Stimulated activated CD4-positive, alpha-beta T cell treated with anti-CD3 and anti-CD28 coated beads, Interleukin-4, amount 100 ng/mL, for 48 hours (primary cell): ENCODE results near the gene TMEM19.

ENCODE experiments used
- DNase-seq, 2 donors: peaks; one replicate each; pipeline ENCODE4 v3.0.0-alpha.2; 2020; ENCODE audit warnings: low read depth in 2 of 2

TMEM19 gene

GRCh38 chr12:71718611-71719010 lies 32.7 kb downstream of the TMEM19 start:
- DNase-seq: no peak

DNA sequence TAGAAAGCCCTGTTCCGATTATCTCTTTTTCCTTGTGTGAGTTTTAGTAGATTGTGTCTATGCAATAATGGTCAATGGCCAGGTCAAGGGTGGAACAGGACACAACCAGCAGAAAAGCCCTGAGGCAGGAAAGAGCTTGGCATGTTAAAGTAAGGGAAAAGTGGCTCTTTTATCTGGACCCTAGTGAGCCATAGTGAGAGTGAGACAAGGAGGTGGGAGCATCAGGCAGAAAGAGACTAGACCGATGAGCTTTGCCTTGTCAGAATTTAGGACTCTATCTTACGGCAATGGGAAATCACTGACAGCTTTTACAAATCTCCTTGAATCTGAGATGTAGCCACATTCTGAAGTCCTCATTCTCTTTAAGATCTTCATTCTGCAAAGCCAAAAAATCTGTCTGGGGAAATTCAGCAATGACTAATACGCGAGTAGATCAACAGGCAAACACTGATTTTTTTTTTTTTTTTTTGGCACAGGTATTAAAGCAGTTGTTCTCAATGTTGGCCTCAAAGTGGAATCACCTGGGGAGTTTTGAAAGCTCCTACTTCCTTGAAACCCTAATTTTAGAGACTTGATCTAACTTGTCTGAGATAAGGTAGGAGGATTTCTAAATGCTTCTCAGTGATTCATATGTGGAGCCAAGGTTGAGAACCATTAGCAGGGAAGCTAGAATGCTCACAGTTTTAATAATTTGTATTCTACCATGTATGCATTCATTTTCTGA lies 33.9 kb downstream of the TMEM19 start:
- DNase-seq: no peak

DNA sequence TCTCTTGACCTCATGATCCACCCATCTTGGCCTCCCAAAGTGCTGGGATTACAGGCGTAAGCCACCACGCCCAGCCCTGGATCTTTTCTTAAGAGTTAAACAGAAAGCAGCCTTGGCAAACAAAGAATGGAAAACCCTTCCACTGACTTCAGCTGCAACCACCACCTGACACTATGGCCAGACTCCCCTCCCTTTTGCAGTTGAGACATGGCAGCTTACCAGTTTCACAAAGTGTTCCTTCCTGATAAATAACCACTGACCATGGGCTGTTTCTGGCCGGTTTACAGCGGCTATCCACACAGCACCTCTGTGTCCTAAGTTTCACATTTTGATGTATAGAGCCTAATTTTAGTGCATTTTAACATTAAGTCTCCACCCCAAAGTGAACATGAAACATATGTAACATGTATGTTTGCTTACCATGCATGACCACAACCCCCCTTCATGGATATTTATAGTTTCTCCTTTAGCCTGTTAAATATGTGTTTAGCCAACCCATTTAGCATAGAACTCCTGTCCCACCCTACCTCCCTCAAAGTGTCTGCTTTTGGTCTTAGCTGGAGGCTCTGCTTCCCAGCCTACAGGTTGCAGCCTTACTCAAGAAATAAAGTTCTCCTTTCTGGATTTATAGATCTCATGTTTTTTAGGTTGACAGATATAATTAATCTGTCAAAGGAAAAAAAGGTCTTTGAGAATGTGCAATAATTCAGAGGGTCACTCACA lies 36.1 kb downstream of the TMEM19 start:
- no peak for DNase-seq

GRCh38 chr12:71725011-71725410 lies 39.1 kb downstream of the TMEM19 start:
- no peak for DNase-seq

DNA sequence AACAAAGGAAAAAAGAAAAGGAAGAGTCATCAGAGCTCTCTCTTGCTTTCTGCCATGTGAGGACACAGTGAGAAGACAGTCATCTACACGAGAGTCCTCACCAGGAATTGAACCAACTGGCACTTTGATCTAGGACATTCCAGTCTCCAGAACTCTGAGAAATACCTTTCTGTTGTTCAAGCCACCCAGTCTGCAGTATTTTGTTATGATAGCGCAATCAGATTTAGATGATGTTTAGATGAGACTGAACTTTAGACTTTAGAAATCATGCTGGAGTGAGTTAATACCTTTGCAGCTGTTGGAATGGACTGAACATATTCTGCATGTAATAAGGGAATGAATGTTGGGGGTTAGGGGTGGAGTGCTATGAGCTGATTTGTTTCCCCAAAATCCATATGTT lies 40.7 kb downstream of the TMEM19 start:
- no peak for DNase-seq

- DNase-seq: no peak
These were observed 42.1 kb downstream of the TMEM19 start for GRCh38 chr12:71727958-71728357.

DNA sequence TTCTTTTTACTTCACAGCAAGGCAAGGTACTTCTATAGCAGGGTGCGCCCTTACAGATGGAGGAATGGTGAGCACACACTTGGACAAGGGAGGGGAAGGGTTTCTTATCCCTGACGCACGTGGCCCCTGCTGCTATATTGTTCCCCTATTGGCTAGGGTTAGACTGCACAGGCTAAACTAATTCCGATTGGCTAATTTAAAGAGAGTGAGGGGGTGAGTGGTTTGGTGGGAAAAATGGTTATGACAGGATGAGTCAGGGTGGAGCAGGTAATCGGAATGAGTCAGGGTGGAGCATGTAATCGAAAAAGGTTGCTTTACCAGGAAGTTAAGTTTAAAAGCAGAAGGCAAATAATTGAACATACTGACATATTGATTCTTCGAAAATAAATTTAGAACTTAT lies 45.1 kb downstream of the TMEM19 start:
- DNase-seq: no peak

DNA sequence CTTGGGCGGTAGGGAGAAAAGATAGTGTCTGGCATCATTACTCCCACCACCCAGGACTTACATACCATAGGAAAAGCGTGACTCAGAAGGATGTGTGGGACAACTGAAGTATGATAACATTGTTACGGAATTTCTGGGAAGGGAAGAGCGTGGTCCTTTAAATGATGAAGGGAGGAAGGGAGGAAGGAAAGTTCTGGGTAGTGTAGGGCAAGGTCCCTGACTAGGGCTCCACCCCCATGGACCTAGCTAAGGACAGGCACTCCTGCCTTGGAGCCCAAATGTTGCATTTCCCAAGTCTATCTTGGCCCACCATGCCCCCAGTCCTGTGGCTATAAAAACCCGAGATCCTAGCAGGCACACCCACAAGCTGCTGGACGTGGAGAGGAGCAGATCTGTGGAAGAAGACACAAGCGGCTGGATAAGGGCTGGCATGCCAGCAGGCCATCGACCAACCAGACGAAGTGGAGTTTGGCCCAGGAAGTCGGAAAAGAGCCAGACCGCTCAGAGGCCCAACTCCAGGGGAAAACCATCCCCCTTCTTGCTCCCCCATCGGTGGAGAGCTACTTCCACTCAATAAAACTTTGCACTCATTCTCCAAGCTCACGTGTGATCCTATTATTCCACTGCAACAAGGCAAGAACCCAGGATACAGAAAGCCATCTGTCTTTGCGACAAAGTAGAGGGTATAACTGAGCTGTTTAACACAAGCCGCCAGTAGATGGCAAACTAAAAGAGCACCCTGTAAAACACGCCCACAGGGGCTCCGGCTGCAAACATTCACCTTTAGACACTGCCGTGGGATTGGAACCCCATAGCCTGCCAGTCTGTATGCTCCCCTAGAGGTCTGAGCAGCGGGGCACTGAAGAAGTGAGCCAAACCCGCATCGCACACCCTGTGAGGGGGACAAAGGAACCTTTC lies 45.8 kb downstream of the TMEM19 start:
- no peak for DNase-seq

DNA sequence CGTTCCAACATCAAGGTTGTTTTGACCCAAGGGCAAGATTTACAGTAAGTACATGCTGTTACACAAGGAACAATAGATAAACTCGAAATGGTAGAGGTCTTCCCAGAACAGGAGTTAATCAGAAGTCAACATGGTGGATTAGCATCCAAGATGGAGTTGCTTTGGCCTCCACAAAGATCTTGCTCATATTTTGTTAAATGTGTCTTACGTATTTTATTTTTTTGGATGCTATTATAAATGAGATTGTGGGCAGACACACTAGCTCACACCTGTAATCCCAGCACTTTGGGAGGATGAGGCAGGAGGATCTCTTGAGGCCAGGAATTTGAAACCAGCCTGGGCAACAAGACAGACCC lies 46.5 kb downstream of the TMEM19 start:
- no peak for DNase-seq

GRCh38 chr12:71737197-71737596 lies 51.3 kb downstream of the TMEM19 start:
- no peak for DNase-seq

GRCh38 chr12:71742998-71743397 lies 57.1 kb downstream of the TMEM19 start:
- DNase-seq: no peak

DNA sequence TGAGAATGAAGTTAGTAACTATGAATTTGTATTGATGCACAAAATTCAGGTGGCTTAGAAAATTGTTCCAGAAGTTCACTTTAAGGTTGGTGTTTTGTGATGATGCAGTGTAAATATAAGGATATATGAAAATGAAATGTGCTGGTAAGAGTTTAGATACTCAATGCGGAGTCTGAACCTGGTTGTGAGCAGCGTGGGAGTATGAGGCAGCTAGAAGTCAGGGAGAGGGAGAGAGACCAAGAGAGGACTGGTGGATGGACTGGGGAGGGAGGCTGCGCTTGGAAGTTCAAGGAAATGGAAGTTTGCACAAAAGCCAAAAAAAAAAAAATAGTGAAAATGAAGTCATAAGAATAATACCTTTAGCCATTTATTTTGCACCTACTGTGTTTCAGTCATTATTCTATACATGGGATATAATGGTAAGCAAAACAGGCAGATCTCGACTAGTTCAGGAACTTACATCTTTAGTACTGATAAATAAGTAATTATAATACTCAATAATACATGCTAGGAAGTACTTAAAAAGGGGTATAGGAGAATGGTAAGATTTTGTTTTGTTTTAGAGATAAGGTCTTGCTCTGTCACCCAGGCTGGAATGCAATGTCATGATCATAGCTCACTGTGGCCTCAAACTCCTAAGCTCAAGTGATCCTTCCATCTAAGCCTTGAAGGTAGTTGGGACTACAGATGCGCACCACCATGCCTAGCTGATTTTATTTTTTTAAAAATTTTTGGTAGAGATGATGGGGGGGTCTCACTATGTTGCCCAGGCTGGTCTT lies 58.8 kb downstream of the TMEM19 start:
- DNase-seq: no peak

DNA sequence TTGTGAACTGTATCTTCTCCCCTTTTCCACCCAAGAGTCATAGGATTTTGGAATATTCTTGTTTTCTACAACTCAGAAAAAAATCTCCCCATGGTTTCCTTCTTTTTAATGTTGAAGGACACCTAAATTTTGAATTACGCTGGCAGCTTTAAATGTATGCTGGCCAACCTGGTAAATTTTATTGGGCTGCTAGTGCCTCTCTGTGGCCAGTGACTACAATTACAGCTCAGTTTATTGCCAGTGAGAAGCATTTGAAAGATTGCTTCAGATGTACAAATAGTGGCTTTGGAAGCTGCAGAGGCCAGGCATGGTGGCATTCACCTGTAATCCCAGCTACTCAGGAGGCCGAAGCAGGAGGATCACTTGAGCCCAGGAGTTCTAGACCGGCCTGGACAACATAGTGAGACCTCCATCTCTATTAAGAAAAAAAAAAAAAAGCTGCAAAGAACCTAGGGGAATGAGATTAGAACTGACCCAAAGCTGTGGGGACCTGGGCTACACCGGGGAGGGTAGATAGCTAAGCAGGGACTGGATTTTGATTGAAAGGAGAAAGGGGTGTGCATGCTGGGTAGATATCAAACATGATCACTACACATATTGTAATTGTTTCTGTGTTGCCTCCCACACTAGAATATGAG lies 61.2 kb downstream of the TMEM19 start:
- DNase-seq: peak in 1 of 2 donors; percentile 4

- DNase-seq: no peak
These were observed 62.4 kb downstream of the TMEM19 start for GRCh38 chr12:71748081-71748850.

DNA sequence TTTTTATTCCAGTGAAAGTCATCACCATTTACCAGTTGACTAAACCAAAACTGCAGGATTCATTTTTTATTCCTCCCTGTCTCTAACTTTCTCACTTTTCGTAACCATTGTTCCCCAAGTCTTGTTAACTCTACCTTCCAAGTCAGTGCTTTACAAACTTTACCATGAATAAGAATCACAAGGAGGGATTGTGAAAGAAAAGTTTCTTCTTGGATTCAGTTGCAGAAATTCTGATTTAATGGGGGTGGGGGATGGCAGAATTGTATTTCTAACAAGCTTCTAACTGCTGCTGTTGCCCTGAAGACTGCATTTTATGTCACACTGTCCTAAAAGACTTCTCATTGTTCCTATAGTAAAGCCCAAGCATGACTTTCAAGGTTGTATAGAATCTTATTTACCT lies 63.8 kb downstream of the TMEM19 start:
- no peak for DNase-seq

- DNase-seq: no peak
These were observed 67.0 kb downstream of the TMEM19 start for GRCh38 chr12:71752891-71753290.
